Colonic mucosa (tissue), 4 donors: ENCODE data around the gene NT5C3A. TPM values are rescaled to one million over a fixed set of nuclear protein-coding genes. Genes with fewer than 3 reads are reported as not detected.
"Not testable (repeated sequence)": the region's sequence is repeated elsewhere in the genome, so short reads cannot be mapped to it uniquely, and the experiment has no call there.

Experiments
- DNase-seq: peaks from one replicate; pipeline ENCODE4 v3.0.0-alpha.2; 2020
- H3K27ac ChIP-seq: fragments of 200-600 bp; one replicate; pipeline ENCODE4 v1.8.0; 2021
- H3K27me3 ChIP-seq: fragments of 200-600 bp; one replicate; pipeline ENCODE4 v1.8.0; 2021
- H3K36me3 ChIP-seq: fragments of 200-600 bp; one replicate; pipeline ENCODE4 v1.8.0; 2021
- H3K4me1 ChIP-seq: fragments of 200-600 bp; one replicate; pipeline ENCODE4 v1.8.0; 2021; ENCODE audit warnings: mild to moderate bottlenecking
- H3K4me3 ChIP-seq: fragments of 200-600 bp; one replicate; pipeline ENCODE4 v1.8.0; 2021
- H3K9ac ChIP-seq, 2 donors: one replicate each; pipeline ENCODE4 v1.7.0; 2013; ENCODE audit warnings: control low read depth in 2 of 2, low read depth in 2 of 2, low read length in 2 of 2
- H3K9me3 ChIP-seq: fragments of 200-600 bp; one replicate; pipeline ENCODE4 v1.8.0; 2021
- intact Hi-C: fragments of 100-400 bp; cut with DNase I; formaldehyde crosslinking; loops from one replicate; pipeline ENCODE4 v1.14.1; 2022
- total RNA-seq, 2 donors: library from RNA; stranded (reverse); fragmentation: NEBNext Ultra II Directional in 1 of 2; extraction: Animal tissue kit (Norgen Biotek cat#: 25700) in 1 of 2; gene quantifications; one replicate each; pipeline ENCODE4 v1.2.1, GENCODE V29; 2021
- TF ChIP-seq, protein P1 (sequence below): fragments of 200-600 bp; IDR thresholded peaks from one replicate; pipeline ENCODE4 v1.8.0; 2022; ENCODE audit warnings: antibody characterized with exemption, mild to moderate bottlenecking
- donor health status: healthy.
- donor health status: DM: no; HTN: no; CAD: no.
- donor health status: DM: no; HTN: no; CAD: no.

Gene NT5C3A
- total RNA-seq, 2 donors from 2014 or later, result 53.9 to 104 TPM

DNA sequence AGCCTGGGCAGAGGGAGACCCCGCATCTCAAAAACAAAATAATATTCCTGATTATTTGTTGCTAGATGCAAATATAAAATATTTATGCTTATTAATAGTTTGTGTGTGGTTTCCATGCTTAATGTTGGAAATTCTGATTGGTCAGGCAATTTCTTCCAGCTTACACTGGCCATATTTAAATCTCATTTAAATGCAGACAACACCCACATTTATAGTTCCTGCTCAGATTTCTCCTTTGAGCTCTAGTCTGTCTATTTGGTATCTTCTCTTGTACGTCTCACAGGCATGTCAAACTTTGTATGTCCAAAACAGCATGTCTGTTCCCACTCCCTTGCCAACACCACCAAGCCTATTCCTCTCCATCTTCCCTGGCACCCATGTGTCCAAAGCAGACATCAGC, 52.8 kb downstream of the NT5C3A start:
- Histone ChIP-seq H3K27ac (no peak overlapping the region), H3K4me3 (no peak overlapping the region), H3K9me3 (no peaks in the 10 kb centered on the region), H3K36me3 (no peaks in the 10 kb centered on the region), H3K4me1 (no peaks in the 10 kb centered on the region), H3K27me3 (no peaks in the 10 kb centered on the region), H3K9ac (no peak overlapping the region)
- DNase-seq, result no peak
- intact Hi-C loops, result no loop called here
- TF ChIP-seq, protein P1, sequence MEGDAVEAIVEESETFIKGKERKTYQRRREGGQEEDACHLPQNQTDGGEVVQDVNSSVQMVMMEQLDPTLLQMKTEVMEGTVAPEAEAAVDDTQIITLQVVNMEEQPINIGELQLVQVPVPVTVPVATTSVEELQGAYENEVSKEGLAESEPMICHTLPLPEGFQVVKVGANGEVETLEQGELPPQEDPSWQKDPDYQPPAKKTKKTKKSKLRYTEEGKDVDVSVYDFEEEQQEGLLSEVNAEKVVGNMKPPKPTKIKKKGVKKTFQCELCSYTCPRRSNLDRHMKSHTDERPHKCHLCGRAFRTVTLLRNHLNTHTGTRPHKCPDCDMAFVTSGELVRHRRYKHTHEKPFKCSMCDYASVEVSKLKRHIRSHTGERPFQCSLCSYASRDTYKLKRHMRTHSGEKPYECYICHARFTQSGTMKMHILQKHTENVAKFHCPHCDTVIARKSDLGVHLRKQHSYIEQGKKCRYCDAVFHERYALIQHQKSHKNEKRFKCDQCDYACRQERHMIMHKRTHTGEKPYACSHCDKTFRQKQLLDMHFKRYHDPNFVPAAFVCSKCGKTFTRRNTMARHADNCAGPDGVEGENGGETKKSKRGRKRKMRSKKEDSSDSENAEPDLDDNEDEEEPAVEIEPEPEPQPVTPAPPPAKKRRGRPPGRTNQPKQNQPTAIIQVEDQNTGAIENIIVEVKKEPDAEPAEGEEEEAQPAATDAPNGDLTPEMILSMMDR, result no peak

DNA sequence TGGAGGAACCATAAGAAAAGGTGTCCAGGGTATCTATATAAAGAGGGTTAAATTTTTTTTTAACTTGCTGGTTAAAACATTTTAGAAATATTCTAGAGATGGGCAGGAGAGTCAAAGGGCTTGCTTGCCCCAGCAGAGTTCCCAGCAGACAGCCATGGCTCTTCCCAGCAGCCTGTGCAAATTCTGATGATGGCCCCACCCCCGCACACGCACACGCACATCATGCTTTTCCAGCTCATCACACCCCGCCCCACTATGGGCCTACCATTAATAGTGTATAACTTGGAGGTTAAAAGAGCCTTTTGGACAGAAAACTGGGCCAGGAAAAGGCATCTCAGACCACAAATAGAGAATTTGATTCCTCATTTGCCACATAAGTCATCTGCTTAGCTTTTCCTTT, 56.9 kb downstream of the NT5C3A start:
- DNase-seq, H3K4me3 ChIP-seq, intact Hi-C loops, H3K4me1 ChIP-seq, H3K27me3 ChIP-seq, H3K9me3 ChIP-seq, H3K9ac ChIP-seq, H3K36me3 ChIP-seq, H3K27ac ChIP-seq: not testable (repeated sequence)

DNA sequence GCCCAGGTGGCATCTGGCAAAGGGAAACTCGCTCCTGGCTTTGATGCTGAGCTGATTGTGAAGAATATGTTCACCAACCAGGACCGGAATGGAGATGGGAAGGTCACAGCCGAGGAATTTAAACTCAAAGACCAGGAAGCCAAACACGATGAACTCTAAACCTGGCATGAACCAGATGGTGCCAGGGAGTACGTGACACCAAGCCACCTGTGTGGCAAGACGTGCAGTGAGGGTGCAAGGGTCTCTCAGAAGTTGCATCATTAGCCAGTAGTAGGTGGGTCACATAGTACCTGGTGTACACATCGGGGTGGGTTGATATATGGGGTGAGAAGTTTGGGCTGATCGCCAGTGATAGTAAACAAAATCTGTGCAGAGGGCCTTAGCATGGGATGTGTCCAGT, 57.4 kb downstream of the NT5C3A start:
- H3K27ac ChIP-seq, H3K4me3 ChIP-seq, H3K36me3 ChIP-seq, intact Hi-C loops, H3K27me3 ChIP-seq, H3K9me3 ChIP-seq, DNase-seq, H3K4me1 ChIP-seq, H3K9ac ChIP-seq: not testable (repeated sequence)

DNA sequence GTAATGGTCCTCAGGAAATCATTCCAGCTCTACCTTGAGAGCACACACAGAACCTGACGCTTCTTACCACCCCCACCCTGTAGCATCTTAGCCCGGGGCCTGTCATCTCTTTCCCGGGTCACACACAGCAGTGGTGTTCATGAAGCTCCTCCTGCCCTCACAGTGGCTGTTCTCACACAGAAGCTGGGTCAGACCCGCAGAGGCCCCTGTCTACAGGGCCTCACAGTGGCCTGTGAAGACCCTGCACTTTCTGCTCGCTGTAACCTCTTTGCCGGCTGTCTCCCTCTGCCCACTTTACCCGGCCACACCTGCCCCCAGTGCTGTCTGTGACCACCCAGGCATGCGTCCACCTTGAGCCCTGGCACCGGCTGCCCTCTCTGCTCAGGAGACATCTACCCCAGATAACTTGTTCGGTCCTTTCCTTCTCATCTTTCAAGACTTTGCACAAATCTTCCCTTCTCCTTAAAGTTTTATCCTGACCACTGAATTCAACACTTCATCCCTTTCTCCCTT, 58.4 kb downstream of the NT5C3A start:
- H3K4me1 ChIP-seq, H3K27ac ChIP-seq, H3K4me3 ChIP-seq, H3K36me3 ChIP-seq, intact Hi-C loops, H3K27me3 ChIP-seq, H3K9me3 ChIP-seq, H3K9ac ChIP-seq, DNase-seq: not testable (repeated sequence)

DNA sequence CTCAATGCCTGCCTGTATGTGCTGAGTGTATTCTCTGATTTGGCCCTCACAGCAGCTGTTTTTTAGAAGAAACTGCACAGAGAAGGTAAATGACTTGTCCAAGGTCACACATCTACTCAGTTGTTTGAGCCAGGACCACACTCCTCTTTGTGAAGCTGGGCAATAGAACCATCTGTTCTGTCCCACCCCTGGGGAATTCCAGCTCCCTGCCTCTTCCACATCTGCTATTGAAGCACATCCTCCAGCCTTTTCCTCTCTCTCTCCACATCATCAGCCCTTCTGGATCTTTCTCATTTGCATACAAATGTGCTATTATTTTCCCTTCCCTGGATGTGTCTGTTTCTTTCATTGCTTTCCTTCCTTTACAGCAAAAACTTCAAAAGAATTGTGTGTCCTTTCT, 59.5 kb downstream of the NT5C3A start:
- H3K4me1 ChIP-seq, H3K36me3 ChIP-seq, H3K27me3 ChIP-seq, H3K9ac ChIP-seq, H3K27ac ChIP-seq, intact Hi-C loops, H3K4me3 ChIP-seq, H3K9me3 ChIP-seq, DNase-seq: not testable (repeated sequence)

DNA sequence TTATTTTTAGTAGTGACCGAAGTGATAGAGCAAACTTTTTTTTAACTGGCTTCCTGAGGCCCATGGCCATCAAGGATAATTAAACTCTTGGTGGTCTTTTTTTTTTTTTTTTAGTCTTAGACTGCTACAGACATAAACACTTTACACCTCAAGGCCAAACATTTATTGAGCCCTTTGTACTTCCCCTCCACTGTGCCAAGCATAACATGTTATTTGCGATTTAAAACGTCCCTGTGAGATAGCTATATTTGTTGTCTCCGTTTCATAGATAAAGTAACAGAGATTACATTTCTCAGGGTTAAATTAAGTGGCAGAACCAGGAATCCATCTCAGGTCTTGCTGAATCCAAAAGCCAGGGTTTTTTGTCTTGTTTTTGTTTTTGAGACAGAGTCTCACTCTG, 63.2 kb downstream of the NT5C3A start:
- peak overlapping the region; percentile 82 for H3K27ac ChIP-seq

DNA sequence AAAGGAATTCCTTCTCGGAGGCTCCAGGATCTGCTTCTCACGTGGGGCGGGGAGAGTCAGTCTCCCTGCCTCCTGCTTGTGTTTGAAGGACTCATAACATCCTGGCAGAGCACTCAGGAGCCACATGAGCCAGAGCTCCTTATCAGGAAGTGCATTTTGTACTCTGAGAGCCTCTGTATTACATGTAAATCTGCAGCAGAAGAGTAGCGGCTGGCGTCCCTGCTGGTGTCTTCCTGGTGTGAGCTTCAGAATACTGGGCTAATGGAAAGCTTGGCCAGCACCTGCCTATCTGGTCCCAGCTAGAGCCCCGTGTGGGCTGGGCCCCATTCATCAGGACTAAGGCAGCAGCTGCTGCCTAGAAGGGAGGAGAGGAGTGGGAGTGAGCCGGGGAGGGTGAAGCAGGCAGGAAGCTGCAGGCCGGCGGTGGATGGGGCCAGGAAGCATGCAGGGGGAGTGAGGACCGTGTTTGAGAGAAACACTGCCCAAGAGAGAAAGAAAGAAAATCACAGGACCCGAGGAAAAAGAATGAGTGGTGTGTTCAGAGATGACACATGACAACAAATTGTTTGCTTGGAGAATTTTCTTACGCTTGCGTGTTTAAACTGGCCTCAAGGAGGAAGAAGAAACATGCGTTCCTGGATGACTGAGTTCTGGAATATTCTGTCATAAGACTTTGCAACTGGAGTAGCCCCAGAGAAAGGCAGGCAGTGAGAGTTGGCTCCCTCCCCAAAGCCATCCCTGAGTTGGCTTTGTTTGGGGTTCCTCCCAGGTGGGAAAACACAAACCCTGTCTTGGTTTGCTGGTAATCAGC, 64.0 kb downstream of the NT5C3A start:
- peak; percentile 72 for DNase-seq
- H3K9me3 ChIP-seq, H3K4me3 ChIP-seq, intact Hi-C loops, H3K4me1 ChIP-seq, H3K27me3 ChIP-seq, H3K36me3 ChIP-seq: not testable (repeated sequence)
- Histone ChIP-seq H3K9ac (peak overlapping the region in 1 of 2 donors; percentile 55), H3K27ac (peak overlapping the region; percentile 82)

More for the DNA sequence above, 63.2 kb downstream of the NT5C3A start:
- H3K9me3 ChIP-seq, H3K4me1 ChIP-seq, H3K4me3 ChIP-seq, H3K27me3 ChIP-seq, DNase-seq, H3K36me3 ChIP-seq, H3K9ac ChIP-seq, intact Hi-C loops: not testable (repeated sequence)

DNA sequence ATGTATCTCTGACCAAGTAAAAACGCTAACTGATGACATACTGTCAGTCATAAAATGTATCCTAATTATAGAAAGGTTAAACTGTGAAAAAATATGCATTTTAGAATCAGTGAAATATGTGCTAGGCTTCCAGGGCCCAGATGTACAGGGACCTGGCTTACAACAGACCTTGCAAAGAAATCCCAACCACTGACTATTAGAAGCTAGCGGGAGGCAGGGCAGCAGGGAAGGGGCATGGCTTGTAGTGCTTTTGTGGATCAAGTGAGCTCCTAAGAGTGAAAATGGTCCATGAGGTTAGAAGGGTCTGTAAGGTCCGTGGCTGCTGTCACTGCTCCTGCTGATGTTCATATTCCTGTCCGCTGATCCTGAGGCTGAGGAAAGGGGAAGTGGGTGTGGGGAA, 64.6 kb downstream of the NT5C3A start:
- intact Hi-C loops, H3K36me3 ChIP-seq, H3K9me3 ChIP-seq, DNase-seq, H3K27me3 ChIP-seq, H3K4me3 ChIP-seq, H3K4me1 ChIP-seq: not testable (repeated sequence)
- Histone ChIP-seq H3K27ac (peak overlapping the region; percentile 82), H3K9ac (peak overlapping the region in 1 of 2 donors; percentile 55)

DNA sequence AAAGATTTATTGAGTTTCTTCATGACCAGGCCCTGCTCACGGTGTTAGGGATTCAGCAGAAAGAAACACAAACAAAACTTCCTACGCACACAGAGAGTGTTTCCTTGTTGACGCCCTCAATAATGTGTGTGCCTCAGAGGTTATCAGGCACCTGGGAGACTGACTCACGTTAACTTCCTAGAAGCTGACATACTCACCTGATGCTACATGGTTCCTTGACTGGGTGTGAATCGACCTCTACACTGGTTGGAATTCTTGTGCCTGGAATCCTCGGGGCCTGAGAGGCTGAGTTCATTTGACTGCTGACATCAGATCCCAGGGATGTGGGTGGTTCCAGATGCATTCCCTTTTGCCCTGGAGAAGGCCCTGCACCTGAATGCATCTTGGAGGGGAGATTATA, 69.8 kb downstream of the NT5C3A start:
- H3K27me3 ChIP-seq, H3K9ac ChIP-seq, H3K4me1 ChIP-seq, H3K4me3 ChIP-seq, H3K36me3 ChIP-seq, intact Hi-C loops, H3K9me3 ChIP-seq: not testable (repeated sequence)
- H3K27ac ChIP-seq, result peak overlapping the region; percentile 70
- peak; percentile 73 for DNase-seq

DNA sequence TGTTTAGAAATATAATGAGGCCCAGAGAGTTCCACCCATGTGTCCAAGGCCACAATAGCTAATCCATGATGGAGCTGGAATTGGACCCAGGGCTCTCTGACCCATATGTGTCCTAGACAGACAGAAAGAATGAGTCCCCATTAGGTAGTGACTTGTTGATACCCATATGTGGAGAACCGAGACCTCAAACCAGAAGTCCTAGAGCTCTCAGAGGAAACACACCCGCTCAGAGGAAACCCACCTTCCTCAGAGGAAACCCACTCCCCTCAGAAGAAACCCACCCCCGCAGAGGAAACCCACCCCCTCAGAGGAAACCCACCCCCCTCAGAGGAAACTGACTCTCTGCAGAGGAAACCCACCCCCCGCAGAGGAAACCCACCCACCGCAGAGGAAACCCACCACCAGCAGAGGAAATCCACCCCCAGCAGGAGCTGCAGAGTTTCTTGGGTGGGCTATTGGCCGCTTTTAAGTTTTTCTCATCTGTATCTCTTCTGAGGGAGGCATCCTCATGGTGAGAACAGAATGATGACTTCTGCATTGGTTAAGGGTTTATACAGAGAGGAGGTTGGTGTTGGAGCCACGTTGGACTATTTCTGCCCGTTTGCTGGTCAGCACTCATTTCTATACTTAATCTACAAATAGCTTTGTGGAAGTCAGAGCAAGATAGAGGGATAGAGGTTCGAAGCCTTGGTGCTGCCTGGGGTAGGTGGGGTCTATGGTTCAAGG, 70.4 kb downstream of the NT5C3A start:
- H3K9ac ChIP-seq, H3K4me3 ChIP-seq, H3K4me1 ChIP-seq, H3K9me3 ChIP-seq, H3K27me3 ChIP-seq, DNase-seq, H3K36me3 ChIP-seq, intact Hi-C loops: not testable (repeated sequence)
- H3K27ac ChIP-seq, result peak overlapping the region; percentile 70

DNA sequence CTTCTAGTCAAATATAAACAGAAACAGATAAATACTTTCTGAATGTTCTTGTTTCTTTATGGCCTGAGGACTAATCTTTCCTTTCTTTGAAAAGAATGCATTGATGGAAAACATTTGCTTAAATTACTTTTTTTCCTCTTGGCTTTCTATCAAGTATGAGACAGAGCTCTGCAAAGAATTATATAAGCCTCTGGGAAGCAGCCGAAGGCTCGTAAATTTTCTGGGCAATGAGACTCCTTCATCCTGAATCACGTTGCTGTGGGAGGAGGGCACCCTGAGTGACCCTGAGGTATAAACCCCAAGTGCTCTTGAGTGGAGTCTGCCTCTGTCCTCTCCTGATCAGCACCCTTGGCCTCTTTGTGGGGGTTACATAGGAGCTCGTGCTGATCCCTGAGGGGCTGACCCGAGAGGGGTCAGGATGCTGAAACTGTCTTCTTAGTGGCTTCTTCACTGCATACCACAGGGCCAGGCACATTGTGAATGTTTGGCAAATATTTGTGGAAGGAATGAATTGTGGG, 71.4 kb downstream of the NT5C3A start:
- H3K9ac ChIP-seq, H3K36me3 ChIP-seq, H3K4me1 ChIP-seq, intact Hi-C loops, H3K27me3 ChIP-seq, DNase-seq, H3K4me3 ChIP-seq, H3K9me3 ChIP-seq: not testable (repeated sequence)
- peak overlapping the region; percentile 6 for H3K27ac ChIP-seq

DNA sequence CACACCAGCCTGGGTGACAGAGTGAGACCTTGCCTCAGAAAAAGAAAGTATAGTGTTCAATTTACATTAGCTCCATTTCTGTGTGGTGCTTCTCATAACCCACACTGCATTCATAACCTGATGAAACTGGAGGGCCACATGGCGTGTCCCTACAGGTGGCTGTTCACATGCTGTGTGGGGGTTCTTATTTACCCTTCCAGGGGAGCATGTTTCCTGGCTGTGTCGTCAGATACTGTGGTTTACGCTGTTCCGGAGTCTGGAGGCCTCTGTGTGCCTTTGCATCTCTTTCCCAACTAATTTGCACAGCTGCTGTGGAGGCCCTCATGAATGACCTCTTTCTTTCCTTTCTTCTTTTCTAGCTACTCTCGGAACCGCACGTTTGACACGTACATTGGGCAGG, 74.4 kb downstream of the NT5C3A start:
- H3K4me3 ChIP-seq, H3K4me1 ChIP-seq, DNase-seq, intact Hi-C loops, H3K9me3 ChIP-seq, H3K36me3 ChIP-seq, H3K27me3 ChIP-seq, H3K27ac ChIP-seq, H3K9ac ChIP-seq: not testable (repeated sequence)
